NCI-H2196 (cell line): ENCODE data around the gene COL25A1.
"Not testable (repeated sequence)": the region's sequence is repeated elsewhere in the genome, so short reads cannot be mapped to it uniquely, and the experiment has no call there.

Source experiments
- DNase-seq: peaks from one replicate; lab custom pipeline; 2025; ENCODE audit not compliant: unreplicated experiment; lab: John Stamatoyannopoulos, UW

COL25A1 gene

DNA sequence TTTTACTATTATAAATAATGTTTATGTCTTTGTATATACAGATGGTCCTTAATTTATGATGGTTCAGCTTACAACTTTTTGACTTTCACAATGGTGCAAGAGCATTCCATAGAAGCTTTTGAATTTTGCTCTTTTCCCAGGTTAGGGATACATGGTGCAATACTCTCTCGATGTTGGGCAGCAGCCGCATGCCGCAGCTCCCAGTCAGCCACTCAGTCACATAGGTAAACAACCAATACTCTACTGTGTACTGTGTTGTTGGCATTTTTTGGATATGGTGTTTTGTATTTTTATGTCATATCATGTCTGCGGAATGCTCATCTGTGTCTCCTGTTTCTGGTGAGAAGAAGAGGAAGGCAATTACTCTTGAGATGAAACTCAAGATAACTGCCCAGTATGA lies 281.6 kb downstream of the COL25A1 start:
- DNase-seq: no peak

DNA sequence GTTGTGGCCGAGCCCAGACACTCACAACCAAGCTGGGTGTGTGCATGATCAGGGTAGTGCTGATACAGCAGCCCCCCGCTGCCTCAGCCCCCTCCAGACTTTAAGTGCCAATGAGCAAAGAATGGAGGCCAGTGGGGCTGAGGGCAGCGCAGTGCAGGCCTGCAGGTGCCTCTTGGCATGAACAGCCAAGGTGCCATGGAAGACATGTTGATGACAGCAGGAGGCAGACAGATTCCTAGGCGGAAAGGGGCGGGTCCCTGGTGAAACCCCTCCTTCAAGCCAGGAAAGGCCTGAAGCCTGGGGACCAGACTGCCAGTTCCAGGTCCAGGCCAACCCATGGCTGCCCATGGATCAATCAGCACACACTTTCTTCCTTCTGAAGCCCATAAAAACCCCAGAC lies 286.3 kb downstream of the COL25A1 start:
- no peak for DNase-seq

DNA sequence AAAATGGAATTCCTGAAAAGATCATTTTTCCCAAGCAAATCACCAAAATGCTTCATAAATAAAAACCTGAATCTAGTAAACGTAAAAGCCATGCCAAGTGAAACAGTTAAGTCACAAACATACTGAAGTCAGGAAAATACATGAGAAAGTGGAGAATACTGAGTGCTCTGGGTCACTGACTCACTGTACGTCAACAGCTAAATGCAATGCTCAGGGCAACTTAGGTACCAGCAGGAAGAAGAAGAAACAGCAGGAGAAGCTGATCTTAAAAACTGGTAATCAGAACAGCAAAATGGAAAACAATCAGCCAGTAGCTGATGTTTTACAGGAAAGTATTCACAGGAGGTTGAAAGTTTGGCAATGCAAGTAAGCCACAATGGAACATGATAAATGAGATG lies 287.0 kb downstream of the COL25A1 start:
- no peak for DNase-seq

DNA sequence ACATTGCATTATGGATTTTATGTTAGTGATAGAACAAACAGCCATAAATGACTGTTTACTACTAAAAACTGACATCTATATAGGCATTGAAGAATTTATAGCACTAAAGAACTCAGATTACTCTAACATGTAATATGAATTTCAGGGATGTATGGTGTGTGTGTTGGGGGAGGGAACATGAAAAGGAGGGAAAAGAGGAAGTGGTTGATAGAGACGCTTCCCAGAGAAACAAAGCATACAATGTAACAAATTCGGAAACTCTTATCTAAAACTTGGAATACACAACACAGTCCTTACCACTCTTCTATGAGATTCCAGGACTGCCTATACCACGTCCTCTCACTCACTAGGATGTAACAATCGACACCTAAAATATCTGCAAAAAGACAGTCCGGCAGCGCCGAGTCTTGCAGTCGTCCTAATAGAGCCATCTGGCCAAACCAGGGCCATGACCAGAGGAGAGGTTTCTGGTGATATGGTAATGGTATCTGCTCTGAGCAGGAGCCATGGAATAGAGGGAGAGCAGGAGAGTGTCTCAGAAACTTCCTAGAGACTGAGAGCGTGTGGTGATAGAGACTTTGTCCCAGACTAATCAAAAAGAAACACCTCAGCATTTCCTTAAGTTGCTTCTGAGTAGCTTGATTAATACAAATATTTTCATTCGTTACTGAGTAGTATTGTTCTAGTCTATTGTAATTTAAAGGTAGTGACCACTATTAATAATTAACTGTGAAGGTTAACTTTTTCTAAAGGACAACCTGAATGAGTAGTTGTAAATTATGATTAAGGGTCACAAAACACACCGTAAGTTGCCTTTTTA lies 287.7 kb downstream of the COL25A1 start:
- no peak for DNase-seq

DNA sequence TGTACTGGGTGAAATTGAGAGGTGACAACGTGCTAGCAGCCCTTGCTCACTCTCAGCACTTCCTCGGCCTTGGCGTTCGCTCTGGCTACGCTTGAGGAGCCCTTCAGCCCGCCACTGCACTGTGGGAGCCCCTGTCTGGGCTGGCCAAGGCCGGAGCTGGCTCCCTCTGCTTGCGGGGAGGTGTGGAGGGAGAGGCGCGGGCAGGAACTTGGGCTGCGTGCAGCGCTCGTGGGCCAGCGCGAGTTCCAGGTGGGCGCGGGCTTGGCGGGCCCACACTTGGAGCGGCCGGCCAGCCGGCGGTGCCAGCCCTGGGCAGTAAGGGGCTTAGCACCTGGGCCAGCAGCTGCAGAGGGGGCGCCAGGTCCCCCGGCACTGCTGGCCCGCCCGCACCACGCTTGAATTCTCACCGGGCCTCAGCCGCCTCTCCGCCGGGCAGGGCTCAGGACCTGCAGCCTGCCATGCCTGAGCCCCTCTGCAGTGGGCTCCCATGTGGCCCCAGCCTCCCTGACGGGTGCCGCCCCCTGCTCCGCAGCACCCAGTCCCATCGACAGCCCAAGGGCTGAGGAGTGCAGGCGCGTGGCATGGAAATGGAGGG lies 290.1 kb downstream of the COL25A1 start:
- no peak for DNase-seq

DNA sequence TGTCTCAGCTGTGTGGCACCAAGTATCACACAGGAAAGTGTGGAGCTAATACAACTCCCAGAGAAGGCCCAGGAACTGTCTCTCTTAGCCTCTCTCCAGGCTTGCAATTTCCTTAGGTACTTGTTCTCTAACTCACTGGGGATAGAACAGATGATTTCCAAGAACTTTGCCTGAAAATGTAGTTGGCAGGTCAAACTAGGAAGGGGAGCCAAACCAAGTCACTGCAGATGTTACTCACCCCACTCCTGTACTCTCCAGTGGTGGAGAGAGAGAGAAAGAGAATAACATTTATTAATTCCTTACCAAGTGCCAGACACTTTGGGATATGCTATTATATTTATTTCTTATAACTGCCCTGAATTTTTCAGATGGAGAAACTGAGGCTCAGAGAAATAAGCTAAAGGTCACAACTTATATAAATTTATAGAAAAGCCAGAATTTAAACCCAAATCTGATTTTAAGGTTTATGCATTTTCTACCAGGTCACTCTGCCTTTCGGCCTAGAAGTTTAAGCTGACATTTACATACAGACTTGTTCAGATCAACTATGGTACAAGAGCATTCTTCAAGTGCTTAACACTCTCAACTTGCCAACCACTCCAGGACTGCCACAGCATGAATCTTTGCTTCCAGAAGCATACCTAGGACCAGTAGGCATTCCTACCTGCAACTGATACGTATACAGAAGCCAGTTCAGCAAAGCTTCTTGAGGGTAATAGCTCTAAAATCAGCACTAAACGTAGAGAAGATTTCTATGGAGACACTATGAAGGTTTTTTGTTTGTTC lies 291.0 kb downstream of the COL25A1 start:
- DNase-seq: no peak

DNA sequence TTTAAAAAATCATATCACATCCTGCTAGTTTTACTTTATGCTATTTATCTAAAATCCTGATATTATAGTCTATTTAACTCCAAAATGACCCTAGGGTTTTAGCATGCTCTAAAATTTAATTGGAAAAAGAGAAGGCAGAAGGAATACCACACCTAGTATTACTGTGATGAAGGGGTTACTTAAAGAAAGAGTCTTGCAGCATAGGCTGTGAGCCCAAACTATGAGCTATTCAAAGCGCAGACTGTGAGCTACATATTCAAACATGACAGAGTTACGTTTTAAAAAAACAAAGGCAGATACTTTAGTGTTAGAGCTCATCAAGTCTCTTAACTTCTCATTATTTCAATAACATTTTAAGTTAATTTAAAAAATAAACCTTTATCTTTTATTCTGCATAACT lies 291.9 kb downstream of the COL25A1 start:
- no peak for DNase-seq

DNA sequence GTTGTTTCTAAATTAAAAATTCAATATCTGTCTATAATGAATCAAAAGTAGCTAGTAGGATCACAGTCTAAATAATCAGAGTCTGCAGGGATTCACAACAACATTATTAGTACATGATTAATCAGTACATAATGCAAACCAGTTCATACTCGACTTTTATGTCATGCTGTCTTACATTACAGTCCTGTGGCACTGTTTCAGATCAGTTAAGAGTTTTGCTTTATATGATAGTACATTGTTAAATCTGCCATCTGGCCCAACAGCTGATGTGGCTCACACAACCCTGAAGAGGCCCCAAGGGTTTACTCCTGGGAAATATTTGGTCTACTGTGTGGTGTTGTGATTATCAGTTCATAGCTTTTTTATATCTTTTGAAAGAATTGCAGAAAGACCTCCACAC lies 292.5 kb downstream of the COL25A1 start:
- no peak for DNase-seq

DNA sequence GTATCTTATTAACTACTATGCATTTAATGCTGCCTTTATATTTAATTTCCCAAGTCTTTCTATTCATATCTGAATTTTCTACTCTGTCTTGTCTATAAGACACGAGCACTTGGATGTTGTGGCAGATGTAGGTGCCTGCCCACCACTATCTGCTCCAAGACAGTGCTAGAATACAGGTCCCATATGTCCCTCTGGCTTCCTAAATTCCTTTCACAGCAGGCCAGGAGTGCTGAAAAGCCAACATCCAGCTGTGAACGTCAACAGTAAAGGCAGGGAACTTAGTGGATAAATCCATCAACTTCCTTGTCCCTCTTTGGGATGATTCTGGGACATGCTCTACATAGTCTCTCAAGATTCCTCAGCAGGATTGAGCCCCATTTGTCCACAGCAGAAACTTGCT lies 294.5 kb downstream of the COL25A1 start:
- no peak for DNase-seq

DNA sequence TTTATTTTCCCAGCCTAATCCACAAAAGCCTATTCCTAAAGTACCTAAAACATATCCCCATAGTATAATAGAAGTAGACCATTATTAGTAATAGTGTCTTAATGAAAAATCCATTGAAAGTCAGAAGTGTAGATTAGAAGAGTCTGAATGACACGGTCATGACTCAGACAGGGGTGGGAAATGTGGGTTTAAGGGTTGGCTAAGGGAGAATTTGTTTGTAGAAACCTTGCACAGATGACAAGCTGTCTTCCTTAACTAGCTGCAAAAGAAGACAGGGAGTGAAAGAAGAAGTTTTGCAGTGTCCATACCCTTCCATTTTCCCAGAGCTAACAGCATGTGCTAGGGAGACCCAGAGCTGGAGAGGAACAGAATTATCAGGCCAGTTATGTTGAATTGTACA lies 296.9 kb downstream of the COL25A1 start:
- no peak for DNase-seq

DNA sequence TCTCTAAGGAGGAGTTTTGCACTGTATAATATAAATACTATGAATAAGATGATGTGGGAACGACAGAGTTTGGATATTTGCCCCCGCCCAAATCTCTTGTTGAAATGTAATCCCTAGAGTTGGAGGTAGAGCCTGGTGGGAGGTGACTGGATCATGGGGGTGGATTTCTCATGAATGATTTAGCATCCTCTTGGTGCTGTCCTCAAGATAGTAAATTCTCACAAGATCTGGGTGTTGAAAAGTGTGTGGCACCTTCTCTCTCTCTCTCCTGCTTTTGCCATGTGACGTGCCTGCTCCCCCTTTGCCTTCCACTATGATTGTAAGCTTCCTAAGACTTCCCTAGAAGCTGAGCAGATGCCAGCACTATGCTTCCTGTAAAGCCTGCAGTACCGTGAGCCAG lies 298.0 kb downstream of the COL25A1 start:
- no peak for DNase-seq

DNA sequence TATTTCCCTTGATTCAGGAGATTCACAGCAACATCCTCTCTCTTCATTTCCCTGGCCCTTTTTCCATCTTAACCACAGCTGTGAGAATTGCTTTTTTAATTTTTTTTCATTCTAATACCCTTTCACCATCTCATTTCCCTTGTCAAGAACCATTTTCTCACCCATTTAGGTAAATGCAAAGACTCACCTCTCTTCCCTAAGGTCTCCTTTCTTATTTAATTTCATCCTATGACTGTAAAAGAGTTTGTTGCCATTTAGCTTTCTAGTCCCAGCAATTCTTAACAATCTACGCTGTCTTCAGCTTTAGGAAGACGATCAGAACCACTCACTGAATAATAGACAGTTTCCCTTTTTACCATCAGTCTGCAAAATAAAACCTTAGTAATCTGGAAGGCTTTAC lies 298.5 kb downstream of the COL25A1 start:
- DNase-seq: no peak

DNA sequence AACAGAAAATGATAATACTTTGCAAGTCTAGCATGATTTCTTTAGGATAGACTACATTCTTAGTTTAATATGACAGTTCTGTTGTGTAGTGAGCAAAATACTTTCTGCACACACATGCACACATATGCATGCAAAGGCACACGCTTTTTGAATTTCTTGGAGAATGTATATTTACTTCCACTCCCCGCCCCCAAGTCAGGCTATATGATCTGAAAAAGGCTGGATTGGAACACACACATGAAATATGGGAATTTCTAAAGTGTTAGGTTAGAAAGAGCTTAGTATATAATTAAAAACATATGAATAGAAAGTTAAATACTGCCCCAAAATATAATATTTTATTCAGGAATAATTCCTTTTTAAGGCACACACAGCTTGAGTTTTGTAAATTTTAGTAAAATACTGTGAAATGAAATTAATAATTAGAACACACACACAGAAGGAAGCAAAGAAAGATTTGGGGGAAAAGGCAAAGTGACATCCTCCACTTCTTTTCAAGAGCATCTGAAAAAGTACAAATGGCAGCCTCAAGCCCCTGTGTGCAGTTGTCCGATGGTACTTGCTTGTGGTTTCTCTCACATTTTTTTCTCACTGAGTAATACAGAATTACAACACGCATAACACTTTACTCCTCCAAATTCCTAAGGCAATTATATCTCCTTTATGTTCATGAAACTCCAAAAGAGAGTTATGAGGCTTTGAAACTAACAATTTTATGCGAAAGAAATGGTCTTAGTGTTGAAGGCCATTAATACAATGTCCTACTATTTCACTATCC lies 310.7 kb downstream of the COL25A1 start:
- DNase-seq: no peak

DNA sequence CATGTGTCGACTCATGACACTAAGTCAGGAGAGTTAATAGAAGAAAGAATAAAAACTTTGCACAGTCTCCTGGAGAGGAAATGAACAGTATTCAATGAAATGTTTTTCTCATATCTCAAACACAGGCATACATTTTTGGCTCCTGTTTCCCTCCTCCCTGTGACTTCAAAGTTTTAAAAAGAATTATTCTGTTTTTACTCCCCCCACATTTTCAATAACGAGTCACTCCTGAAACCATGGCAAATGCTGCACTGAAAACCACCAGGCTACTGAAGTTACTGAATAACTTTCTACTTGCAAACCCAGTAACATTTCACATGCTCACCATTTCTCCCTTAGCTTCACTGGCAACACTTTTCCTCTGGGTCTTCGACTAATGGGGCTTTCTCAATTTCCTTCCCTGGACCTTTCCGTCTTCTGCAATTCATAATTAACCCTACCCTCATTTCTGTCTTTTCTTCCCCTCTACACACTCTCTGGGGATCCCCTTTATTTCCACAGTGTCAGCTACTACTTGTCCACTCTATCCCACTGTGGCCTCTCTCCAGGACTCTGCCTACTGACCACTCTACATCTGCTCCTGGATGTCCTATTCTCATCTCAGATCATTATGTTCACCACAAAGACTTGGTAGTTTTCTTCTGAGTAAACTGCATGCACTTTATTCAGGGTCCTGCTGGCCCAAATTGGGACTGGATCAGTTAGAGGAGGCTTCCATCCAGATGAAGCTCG lies 313.8 kb downstream of the COL25A1 start:
- no peak for DNase-seq

DNA sequence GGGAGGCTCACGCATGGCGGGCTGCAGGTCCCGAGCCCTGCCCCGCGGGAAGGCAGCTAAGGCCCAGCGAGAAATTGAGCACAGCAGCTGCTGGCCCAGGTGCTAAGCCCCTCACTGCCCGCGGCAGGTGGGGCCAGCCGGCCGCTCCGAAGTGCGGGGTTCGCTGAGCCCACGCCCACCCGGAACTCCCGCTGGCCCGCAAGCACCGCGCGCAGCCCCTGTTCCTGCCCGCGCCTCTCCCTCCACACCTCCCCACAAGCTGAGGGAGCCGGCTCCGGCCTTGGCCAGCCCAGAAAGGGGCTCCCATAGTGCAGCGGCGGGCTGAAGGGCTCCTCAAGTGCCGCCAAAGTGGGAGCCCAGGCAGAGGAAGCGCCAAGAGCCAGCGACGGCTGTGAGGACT lies 318.0 kb downstream of the COL25A1 start:
- not testable (repeated sequence) for DNase-seq

DNA sequence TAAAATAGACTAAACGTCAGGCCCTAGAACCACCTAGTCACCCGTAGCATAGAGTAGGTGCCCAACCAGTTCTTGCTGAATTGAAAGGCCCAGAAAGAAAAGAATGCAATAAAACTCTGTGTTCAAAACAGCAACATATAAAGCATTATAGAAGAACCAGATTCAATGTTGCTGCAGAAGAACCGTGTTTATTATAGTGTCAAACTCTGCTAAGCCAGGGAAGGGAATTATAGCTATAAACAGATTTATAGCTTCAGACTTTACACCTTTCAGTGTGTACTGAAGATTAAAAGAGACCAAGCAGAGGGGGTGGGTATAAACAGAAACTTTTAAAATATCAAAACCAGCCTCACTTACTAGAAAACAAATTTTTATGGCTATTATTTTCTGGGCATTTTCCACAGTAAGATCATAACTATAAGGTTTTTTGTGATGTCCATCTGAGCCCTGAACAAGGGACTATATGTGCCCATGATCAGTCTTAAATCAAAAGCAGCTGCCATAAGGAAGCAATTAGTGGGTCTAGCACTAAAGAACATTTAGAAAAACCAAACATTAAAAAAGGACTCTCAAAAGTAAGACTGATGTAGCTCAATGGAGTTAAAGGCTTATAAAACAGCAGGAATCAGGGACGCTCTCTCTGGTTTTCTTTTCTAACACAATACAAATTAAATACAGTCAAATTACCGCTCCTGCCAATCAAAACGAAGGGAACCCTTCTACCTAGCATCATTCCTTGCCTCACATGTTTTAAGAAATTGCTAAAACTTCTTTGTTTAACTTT lies 319.9 kb downstream of the COL25A1 start:
- no peak for DNase-seq

DNA sequence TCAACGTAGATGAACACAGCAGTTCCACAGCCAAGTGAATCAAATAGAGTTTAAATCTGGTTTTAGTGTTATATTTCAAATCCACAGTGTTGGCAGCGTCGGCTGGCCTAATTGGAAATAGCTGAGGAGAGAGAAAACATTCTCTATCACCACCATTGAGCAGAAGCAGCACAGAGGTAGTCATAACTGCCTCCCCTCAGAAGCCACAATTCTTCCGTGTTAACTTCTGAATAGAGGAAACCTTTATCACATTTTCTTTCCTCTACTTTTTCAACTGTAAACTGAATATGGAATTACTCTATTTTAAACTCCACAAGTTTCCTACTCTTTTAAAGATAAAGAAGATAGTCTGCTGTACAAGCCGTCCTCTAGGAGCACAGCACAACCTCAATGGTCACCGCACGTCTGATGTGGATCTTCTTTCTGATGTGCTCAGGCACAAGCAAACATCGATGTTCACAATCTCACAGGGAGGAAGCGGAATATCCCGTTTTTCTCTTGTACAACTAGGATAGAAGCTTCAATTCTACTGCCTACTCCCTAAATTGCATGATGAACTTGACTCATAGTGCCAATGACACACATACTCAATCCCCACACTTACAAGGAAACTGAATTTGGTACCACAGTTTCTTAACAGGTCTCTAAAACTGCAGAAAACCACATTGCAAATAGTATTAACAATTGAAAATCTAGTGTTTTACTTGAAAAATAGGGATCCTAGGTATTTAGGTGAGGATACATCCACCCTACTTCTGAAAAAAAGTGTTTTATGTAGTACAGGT lies 321.8 kb downstream of the COL25A1 start:
- DNase-seq: no peak

DNA sequence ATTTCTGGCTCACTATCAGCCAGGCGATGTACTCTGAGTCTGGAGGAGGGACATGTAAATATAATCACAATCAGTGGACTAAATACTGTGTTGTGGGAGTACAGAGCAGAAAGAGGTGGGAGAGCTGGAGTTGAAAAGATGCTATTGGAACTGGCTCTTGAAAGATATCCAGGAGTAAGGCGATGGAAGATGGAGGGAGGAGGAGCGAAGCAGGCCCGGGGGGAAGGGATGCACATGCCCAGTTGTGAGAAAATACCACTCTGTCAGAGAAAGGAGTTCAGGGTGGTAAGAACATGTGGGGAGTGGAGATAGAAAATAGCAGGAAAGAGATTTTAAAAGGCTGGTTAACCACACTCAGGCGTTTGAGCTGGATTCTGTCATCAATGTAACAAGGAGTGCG lies 322.7 kb downstream of the COL25A1 start:
- DNase-seq: no peak

DNA sequence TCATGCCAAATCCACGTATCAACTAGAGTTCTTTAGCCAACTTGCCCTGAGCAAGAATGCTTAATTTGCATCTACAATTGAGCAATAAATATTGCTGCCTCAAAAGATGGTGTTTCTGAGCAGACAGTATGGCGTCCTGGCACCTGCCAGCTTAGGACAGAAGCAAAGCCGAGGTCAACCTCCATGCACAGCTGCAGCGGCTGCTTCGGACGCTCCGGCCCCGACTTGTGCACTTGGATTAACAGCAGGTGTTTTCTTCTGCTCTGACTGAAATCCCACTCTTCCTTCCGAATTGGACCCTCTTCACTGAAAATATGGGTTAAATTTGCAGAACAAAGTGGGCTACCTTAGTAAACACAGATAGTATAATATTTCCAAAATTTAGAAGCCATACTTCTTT lies 324.4 kb downstream of the COL25A1 start:
- no peak for DNase-seq
